Activated T-cell treated with anti-CD3 and anti-CD28 coated beads, Interleukin-2, amount 50 U/mL, for 24 hours (primary cell): Measurements from ENCODE around the gene PTCH1.

Source experiments
- DNase-seq: peaks from one replicate; pipeline ENCODE4 v3.0.0-alpha.2; 2020
- H3K27ac Mint-ChIP-seq: 2 replicates; pipeline ENCODE4 v1.8.0; 2020; ENCODE audit warnings: mild to moderate bottlenecking, mixed read lengths
- H3K27me3 Mint-ChIP-seq: 2 replicates; pipeline ENCODE4 v1.8.0; 2020; ENCODE audit warnings: mixed read lengths
- H3K36me3 Mint-ChIP-seq: 2 replicates; pipeline ENCODE4 v1.8.0; 2020; ENCODE audit warnings: low read depth, mixed read lengths
- H3K4me1 Mint-ChIP-seq: 2 replicates; pipeline ENCODE4 v1.8.0; 2020; ENCODE audit warnings: low read depth, mixed read lengths
- H3K4me3 Mint-ChIP-seq: 2 replicates; pipeline ENCODE4 v1.8.0; 2020; ENCODE audit warnings: mild to moderate bottlenecking, moderate library complexity, mixed read lengths
- H3K9me3 Mint-ChIP-seq: 2 replicates; pipeline ENCODE4 v1.8.0; 2020; ENCODE audit warnings: mixed read lengths

Gene PTCH1

DNA sequence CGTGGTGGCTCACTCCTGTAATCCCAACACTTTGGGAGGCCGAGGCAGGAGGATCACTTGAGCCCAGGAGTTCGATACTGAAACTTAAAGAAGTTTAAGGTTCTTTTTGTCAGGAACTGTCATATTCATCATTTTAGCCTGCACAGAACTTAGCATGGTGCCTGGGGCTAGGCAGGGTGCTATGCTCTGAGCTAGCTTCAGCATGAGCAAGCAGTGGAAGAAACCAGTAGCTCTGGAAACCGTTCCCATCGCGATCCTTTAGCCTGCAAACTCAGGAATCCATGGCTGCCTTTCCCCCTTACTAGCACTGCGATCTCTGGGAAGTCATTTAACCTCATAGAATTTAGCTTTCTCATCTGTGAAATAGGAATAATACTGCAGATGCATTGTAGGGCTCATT, 80.4 kb downstream of the PTCH1 start:
- H3K27ac Mint-ChIP-seq, result no peak overlapping the region
- no peak for DNase-seq
- no peaks in the 10 kb centered on the region for H3K36me3 Mint-ChIP-seq
- H3K9me3 Mint-ChIP-seq, result no peaks in the 10 kb centered on the region
- no peak overlapping the region for H3K4me3 Mint-ChIP-seq
- peaks cover 3% of the 10 kb centered on the region for H3K4me1 Mint-ChIP-seq
- no peaks in the 10 kb centered on the region for H3K27me3 Mint-ChIP-seq

DNA sequence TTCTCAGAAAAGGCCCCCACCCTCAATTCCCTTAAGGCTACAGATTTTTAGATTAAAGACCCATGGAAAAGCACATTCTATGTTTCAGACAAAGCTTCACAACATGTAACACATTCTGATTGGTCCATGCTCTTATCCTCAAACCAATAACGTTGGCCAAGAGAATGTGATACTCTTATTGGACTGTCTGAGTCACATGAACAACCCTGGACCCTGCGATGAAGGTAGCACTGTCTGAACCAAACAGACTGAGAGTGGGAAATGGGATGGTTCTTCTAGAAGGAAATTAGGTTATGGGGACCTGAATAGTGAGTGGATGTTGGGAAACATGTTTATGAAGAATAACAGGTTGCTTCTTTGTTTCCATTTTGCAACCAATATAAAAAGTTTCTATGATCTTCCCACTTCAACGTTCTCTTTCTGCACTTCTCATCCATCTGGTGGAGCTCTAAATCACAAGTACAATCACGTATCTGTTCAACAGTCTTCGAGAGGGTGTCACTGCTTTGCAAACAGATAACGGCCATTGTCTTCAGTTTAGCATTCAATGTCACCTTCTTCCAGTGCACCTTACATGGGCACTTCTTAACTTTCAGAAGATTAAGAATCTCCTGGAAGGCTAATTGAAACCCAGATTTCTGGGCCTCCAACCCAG, 81.6 kb downstream of the PTCH1 start:
- DNase-seq, result no peak
- Mint-ChIP-seq H3K9me3 (peaks cover 2% of the 10 kb centered on the region), H3K27me3 (no peaks in the 10 kb centered on the region), H3K36me3 (no peaks in the 10 kb centered on the region), H3K4me3 (no peak overlapping the region), H3K27ac (no peak overlapping the region), H3K4me1 (peaks cover 3% of the 10 kb centered on the region)

DNA sequence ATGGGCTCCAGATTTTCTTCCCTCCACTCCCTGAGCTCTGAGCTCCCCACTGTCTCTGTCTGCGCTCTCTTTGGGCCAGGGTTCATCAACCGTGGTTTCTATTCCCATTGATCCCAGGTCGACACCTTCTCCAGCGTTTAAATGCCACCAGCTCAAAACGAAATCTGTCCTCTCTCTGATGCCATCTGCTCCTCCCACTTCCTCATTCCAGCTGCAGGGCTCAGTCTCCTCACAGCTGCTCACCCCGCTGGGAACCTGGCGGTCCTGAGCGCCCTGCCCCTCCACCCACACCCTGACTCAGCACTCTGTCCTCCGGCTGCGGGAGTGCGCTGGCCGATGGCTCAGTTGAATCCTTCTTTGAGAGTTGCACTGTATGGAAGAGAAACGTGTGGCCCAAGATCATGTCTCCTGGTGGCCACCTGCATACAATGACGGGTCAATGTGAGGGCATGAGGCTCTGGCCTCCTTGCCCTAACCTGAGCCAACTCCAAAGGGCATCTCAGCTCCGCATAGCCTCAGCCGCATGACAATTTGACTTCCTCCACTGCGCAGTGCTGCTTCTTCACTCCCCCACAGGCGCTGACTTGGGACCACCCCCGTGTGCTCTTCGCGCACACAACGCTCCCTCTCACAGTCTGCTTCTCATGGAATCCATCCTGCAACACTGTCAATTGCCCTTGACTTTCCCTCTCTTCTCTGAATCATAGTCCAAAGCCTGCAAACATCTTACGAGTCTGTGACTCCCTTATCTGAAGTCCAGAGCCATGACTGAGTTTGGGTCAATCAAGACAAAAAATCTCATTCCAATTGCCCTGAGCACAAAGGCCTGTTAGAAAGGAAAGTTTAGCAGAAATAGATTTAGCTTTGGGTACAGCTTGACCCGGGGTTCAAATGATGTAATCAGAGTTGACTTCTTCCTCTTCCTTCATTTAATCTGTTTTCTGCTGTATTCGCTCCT, 82.4 kb downstream of the PTCH1 start:
- Mint-ChIP-seq H3K4me3 (no peak overlapping the region), H3K36me3 (no peaks in the 10 kb centered on the region), H3K4me1 (peaks cover 3% of the 10 kb centered on the region), H3K9me3 (peaks cover 9% of the 10 kb centered on the region), H3K27ac (no peak overlapping the region), H3K27me3 (no peaks in the 10 kb centered on the region)
- DNase-seq, result no peak

DNA sequence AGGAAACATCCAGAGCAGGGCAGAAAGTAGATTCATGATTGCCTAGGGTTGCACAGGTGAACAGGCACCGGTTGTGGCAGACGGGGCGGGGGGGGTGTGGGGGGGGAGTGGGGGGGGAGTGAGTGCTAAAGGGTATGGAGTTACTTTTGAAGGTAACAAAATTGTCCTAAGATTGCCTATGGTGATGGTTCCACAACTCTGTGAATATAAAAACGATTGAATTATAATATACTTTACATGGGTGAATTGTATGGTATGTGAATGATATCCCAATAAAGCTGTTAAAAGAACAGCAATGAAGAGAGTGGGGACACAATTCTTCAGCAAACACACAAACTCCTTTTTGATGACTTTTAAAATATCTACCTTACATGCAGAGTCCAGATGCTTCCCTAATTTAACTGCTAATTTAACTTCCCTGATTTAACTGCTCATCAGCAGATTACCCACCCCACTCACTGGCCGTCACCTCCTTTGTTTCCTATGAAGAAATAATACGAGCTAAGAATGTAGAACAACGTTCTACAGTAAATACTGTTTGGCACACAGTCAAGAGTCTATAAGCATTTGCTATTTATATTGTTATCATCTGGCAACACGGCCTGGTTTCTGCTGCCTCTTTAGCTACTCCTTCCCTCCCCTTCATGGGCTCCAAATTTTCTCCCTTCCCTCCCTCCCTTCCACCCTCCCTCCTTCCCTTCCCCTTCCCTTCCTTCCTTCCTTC, 83.5 kb downstream of the PTCH1 start:
- peaks cover 12% of the 10 kb centered on the region for H3K9me3 Mint-ChIP-seq
- no peaks in the 10 kb centered on the region for H3K27me3 Mint-ChIP-seq
- no peaks in the 10 kb centered on the region for H3K36me3 Mint-ChIP-seq
- no peak for DNase-seq
- no peak overlapping the region for H3K4me3 Mint-ChIP-seq
- H3K27ac Mint-ChIP-seq, result no peak overlapping the region
- peaks cover 3% of the 10 kb centered on the region for H3K4me1 Mint-ChIP-seq

DNA sequence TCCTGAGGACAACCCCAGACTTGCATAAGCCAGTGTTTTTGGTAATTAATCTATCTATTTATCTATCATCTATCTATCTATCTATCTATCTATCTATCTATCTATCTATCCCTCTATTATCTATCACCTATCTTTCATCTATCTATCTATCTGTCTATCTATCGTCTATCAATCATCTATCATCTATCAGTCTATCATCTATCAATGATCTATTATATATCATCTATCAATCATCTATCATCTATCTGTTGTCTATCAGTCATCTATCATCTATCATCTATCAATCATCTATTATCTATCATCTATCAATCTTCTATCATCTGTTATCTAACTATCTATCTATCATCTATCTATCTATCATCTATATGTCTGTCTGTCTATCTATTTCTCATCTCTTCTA, 85.5 kb downstream of the PTCH1 start:
- H3K4me1 Mint-ChIP-seq, result peaks cover 4% of the 10 kb centered on the region
- H3K27me3 Mint-ChIP-seq, result no peaks in the 10 kb centered on the region
- H3K36me3 Mint-ChIP-seq, result no peaks in the 10 kb centered on the region

DNA sequence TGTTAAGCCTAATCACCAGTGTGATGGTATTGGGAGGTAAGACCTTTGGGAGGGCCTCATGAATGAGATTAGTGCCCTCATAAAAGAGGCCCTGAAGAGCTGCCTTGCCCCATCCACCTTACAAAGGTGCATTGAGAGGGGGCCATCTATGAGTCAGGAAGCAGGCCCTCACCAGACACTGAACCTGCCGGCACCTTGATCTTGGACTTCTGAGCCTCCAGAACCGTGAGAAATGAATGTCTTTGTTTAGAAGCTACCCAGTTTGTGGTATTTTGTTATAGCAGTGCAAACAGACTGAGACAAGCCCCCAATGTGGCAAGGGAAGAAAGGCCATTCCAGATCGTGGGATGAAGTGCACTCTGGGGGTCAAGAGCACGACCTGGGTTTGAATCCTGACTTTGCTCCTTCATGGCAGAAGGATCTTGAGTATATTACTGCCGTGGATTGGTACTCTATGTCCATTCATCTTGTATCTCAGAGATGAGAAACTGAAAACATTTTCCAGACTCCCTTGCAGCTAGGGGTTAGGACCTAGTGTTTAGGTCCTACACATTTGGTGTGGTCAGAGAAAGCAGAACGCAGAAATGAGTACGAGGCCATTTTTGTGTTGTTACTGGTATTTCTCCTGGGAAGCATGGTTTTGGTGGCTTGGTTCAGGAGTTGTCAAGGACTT, 86.7 kb downstream of the PTCH1 start:
- Mint-ChIP-seq H3K4me1 (peaks cover 10% of the 10 kb centered on the region), H3K9me3 (peaks cover 12% of the 10 kb centered on the region), H3K27me3 (no peaks in the 10 kb centered on the region), H3K36me3 (no peaks in the 10 kb centered on the region), H3K27ac (no peak overlapping the region), H3K4me3 (no peak overlapping the region)
- no peak for DNase-seq

More for the DNA sequence above, 85.5 kb downstream of the PTCH1 start:
- Mint-ChIP-seq H3K27ac (no peak overlapping the region), H3K4me3 (no peak overlapping the region), H3K9me3 (peaks cover 12% of the 10 kb centered on the region)
- DNase-seq, result no peak

DNA sequence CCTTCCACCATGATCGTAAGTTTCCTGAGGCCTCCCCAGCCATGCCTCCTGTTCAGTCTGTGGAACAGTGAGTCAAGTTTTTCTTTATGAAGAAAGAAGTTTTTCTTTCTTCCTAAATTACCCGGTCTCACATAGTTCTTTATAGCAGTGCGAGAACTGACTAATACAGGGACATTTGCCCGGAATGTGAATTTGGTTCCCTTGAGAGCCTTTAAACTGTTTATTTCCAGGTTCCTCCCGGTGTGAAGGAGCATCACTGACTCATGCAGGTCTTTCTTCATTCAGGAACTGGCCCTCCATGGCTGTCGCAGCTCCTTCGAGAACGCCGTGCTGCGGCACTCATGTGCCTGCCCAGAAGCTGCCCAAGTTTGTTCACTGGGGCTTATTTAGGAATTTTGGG, 87.7 kb downstream of the PTCH1 start:
- Mint-ChIP-seq H3K27ac (no peak overlapping the region), H3K4me3 (no peak overlapping the region), H3K36me3 (no peaks in the 10 kb centered on the region), H3K4me1 (peaks cover 9% of the 10 kb centered on the region), H3K9me3 (peaks cover 12% of the 10 kb centered on the region), H3K27me3 (no peaks in the 10 kb centered on the region)
- DNase-seq, result no peak

DNA sequence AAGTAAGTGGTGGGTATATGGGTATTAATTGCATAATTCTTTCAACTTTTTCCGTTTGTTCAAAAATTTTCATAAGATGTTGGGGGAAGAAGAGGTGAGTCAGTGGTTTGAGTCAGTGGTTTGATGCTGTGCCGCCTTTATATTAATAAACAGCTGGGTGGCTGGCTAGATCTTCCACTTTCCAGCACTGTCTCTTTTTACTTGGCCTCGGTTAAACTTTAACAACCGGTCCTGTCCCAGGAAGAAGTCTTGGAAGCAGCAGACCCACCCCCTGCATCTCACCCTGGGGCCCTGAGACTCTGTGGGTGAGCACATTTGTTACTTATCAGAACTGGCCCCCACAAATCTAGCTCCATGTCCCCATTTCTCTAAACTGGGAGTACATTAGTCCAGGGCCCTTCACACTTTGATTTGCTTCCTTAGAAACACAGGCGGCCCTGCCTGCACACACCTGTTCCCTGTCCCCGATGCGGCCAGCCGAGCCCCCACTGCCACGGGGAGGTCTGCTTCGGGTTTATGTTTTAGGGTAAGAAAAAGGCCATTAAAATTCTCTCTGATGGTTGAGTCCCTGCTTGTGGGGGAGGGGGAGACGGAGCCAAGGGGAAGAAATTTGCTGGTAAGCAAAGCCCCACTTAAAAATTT, 90.7 kb downstream of the PTCH1 start:
- DNase-seq, result peak; percentile 48
- no peaks in the 10 kb centered on the region for H3K27me3 Mint-ChIP-seq
- peaks cover 9% of the 10 kb centered on the region for H3K4me1 Mint-ChIP-seq
- peak overlapping the region; percentile 78 for H3K4me3 Mint-ChIP-seq
- peaks cover 30% of the 10 kb centered on the region for H3K9me3 Mint-ChIP-seq
- peaks cover 13% of the 10 kb centered on the region for H3K36me3 Mint-ChIP-seq
- H3K27ac Mint-ChIP-seq, result peak overlapping the region; percentile 41

DNA sequence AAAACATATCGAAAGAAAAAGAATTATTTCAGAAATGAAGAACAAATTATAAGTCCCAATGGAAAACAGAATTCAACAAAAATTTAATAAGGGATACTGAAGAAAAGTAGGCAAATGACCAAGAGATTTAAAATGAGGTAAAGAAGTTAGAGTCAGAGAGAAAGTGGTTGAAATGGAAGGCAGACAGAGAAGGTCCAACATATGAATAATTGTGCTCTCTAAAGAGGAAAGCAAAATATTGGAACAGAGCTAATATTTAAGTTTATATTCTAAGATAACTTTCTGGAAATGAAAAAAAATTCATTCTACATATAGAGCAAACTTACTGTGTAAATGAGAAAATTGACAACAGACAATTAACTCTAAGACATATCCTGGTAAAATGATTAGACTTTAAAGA, 94.1 kb downstream of the PTCH1 start:
- Mint-ChIP-seq H3K4me3 (no peak overlapping the region), H3K36me3 (peaks cover 13% of the 10 kb centered on the region), H3K9me3 (peaks cover 19% of the 10 kb centered on the region), H3K4me1 (peaks cover 14% of the 10 kb centered on the region), H3K27ac (no peak overlapping the region), H3K27me3 (no peaks in the 10 kb centered on the region)
- no peak for DNase-seq

DNA sequence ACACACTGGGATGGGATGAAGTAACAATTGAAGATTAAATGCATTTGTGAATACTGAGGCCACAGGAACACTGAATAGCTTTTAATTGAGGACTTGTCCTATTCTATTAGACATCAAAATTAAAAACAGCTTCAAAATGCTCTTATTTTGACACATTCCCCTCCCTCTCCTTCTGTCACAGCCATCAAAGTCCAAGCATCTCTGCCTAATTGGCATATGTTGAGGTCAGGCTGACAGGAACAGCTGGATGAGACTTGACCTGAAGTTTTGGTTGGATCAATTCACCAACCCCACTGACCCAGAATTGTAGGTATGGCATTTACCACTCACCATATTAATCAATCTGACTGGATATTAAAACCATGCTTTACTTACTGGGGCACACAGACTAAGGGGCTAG, 96.3 kb downstream of the PTCH1 start:
- Mint-ChIP-seq H3K36me3 (peaks cover 13% of the 10 kb centered on the region), H3K27me3 (no peaks in the 10 kb centered on the region), H3K9me3 (peaks cover 19% of the 10 kb centered on the region), H3K4me1 (peaks cover 5% of the 10 kb centered on the region), H3K4me3 (no peak overlapping the region), H3K27ac (no peak overlapping the region)
- no peak for DNase-seq

DNA sequence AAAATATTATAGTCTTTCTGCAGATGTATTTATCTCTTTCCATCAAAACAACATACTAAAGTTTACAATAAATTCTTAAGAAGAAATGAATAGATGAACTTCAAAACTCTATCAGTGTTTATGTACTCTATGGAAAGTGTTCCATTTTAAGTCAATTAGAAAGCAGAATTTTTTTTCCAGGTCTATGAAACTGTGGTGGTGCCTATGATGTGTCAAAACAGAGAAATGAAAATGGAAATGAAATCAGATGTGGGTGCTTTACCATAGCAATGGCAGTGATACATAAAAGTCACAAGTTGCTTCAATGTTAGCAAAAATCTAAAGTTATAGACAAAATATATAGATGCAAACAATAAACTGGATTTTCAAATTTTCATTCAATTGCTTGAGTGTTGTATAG, 97.3 kb downstream of the PTCH1 start:
- Mint-ChIP-seq H3K9me3 (peaks cover 19% of the 10 kb centered on the region), H3K4me1 (peaks cover 5% of the 10 kb centered on the region), H3K4me3 (no peak overlapping the region), H3K27me3 (no peaks in the 10 kb centered on the region), H3K36me3 (peaks cover 13% of the 10 kb centered on the region), H3K27ac (no peak overlapping the region)
- DNase-seq, result no peak

DNA sequence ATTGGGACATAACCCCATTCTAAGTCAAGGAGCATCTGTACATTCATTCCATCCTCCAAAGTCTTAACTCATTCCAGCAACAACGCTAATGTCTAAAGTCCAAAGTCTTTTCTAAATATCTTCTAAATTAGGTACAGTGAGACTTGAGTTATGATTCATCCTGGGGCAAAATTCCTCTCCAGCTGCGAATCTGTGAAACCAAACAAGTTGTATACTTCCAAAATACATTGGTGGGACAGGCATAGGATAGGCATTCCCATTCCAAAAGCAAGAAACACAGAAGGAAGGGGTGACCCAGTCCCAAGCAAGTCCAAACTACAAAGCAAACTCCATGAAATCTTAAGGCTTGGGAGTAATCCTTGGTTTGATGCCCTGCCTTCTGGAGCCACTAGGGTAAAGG, 101.6 kb downstream of the PTCH1 start:
- no peaks in the 10 kb centered on the region for H3K27me3 Mint-ChIP-seq
- peaks cover 6% of the 10 kb centered on the region for H3K4me1 Mint-ChIP-seq
- no peaks in the 10 kb centered on the region for H3K9me3 Mint-ChIP-seq
- no peak for DNase-seq
- no peak overlapping the region for H3K27ac Mint-ChIP-seq
- no peak overlapping the region for H3K4me3 Mint-ChIP-seq
- no peaks in the 10 kb centered on the region for H3K36me3 Mint-ChIP-seq

DNA sequence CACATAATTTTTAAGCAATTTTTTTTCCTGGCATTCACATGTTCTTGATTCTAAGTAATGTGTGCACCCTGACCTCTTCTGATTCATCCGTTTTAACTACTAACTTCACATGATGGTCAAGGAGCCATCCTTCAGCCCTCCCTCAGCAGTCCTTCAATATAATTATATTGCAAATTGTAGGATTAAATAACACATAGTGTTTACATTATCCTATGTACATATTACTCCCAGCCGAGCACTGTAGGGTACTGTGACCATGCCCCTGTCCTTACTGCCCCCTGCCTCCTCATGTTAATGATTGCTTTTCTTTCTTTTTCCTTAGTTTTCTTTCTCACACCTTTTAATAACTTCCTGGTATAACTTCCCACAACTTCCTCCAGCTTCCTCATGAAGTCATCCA, 103.0 kb downstream of the PTCH1 start:
- Mint-ChIP-seq H3K4me3 (no peak overlapping the region), H3K36me3 (no peaks in the 10 kb centered on the region), H3K9me3 (no peaks in the 10 kb centered on the region), H3K4me1 (peaks cover 4% of the 10 kb centered on the region), H3K27me3 (no peaks in the 10 kb centered on the region), H3K27ac (no peak overlapping the region)
- no peak for DNase-seq
